HG03135 (cell line): Measurements from ENCODE around the gene BIK.
A peak's percentile ranks its signal among the peaks of the same experiment; 100 is the strongest.
"Not testable (repeated sequence)": the region's sequence is repeated elsewhere in the genome, so short reads cannot be mapped to it uniquely, and the experiment has no call there.

Source experiments
- ATAC-seq: cut with Tn5 transposase; IDR thresholded peaks from one replicate; pipeline ENCODE4 v1.9.1; 2021; ENCODE audit warnings: mild to moderate bottlenecking, moderate library complexity; ENCODE audit not compliant: unreplicated experiment

BIK gene

DNA sequence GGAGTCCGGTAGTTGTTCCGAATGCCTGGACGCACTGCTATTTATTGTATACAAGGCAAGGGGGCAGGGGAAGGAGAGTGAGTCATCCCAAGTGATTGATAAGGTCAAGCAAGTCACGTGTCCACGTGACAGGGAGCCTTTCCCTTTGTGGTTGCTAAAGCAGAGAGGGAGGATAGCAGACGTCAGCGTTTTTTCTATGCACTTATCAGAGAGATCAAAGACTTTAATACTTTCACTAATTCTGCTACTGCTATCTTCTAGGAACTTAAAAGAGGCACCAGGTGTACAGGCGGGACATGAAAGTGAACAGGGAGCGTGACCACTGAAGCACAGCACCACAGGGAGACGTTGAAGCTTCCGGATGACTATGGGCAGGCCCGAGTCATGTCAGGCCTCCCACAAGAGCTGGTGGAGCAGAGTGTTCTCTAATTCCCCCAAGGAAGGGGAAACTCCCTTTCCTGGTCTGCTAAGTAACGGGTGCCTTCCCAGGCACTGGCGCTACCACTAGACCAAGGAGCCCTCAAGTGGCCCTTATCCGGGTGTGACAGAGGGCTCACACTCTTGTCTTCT, 6.4 kb upstream of the BIK start:
- not testable (repeated sequence) for ATAC-seq

DNA sequence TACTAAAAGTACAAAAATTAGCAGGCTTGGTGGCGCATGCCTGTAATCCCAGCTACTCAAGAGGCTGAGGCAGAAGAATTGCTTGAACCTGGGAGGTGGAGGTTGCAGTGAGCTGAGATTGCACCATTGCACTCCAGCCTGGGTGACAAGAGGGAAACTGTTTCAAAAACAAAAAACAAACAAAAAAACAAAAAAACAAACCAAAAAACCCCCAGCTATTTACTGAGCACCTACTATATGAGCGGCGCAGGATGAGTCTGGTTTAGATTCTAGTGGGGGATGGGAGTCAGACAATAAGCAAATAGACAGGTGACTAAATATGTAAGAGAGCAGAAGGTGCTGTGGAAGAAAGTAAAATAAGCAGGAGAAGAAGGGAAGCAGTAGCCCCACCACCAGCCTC, 5.6 kb upstream of the BIK start:
- not testable (repeated sequence) for ATAC-seq

DNA sequence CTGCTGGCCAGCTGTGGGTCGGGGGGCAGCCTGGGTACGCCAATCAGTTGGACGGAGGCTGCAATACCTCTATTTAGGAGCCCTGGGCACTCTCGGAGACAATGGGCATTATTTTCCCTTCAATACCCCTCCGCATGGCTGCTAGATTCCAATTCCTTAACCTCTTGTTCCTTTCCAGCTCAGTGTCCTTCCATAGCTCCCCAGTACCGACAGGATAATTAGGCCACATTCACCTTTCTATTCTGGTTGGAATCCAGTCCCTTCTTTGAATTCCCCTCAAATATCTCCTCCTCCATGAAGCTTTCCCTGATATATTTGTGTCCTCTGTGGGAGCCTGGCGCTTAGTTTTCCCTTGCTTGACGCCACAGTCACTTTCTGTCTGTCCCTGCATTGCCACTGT, 4.2 kb upstream of the BIK start:
- no peak for ATAC-seq

DNA sequence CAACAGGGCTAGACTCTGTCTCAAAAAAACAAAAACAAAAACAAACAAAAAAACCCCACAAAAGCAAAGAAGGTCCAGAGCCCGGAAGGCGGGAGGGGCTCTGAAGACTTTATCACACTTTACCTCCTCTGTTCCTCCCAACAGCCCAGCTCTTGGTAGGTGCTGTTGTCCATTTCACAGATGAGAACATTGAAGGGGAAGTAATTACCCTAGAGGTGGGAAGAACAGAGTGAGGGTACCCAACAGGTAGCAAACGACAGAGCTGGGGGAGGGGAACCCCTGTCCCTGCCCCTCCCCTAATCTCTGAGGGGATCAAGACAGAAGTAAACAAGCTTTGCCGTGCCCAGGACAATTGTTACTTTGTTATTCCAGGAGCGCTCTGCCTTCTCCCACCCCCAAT, 1.0 kb upstream of the BIK start:
- no peak for ATAC-seq

DNA sequence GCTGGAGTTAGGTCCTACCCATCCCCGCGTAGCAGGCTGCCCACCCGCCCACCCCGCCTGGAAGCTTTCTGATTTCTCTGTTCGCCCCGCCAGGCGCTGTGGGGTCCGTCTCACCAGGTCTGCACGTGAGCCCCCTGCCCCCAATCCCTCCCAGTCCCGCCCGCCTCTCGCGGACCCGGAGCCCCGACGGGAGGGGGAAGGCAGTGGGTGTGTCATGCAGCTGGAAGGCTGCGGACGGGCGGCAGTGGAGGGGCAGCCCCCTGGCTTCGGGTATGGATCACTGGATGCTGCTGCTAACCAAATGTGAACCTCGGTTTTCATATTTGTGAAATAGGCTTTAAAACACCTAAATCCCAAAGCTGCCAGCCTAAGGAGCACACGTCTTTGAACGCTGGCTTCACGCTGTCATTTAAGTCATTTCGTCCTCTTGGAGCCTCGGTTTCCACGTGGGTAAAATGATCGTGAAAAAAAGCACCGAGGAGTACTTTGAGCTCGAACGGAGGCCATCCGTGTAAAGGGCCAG, 568 bp upstream of the BIK start:
- no peak for ATAC-seq

DNA sequence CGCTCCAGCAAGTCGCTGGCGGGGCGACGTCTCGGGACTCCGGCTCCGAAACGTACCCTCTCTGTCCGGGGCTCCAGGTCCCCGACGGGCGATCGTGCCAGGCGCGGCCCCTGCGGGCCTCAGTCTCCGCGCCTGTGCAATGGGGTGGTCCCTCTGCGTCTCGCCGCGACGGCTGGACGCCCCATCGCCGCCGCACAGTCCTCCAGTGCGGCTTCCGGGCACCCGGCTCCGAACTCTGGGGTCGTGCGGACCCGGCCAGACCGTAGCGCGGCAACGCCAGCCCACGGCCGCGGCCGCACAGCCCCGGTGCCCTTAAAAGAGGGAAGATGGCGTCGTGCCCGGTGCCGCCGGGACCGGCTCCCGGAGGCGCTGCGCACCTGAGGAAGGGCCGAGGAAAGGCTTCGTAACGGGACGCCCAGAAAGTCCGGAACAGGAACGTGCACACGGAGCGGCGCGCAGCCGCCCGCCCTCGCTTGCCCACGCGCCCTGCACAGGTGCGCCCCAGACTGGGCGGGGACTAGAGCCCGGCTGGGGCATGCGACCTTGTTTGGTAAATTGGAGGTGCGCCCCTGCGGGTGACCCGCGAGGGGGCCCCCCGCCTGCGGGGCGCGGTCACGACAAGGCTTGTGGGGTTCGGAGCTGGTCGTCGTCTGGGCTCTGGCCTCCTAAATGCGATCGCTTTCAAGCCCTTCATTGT, 525 bp downstream of the BIK start:
- ATAC-seq: no peak

DNA sequence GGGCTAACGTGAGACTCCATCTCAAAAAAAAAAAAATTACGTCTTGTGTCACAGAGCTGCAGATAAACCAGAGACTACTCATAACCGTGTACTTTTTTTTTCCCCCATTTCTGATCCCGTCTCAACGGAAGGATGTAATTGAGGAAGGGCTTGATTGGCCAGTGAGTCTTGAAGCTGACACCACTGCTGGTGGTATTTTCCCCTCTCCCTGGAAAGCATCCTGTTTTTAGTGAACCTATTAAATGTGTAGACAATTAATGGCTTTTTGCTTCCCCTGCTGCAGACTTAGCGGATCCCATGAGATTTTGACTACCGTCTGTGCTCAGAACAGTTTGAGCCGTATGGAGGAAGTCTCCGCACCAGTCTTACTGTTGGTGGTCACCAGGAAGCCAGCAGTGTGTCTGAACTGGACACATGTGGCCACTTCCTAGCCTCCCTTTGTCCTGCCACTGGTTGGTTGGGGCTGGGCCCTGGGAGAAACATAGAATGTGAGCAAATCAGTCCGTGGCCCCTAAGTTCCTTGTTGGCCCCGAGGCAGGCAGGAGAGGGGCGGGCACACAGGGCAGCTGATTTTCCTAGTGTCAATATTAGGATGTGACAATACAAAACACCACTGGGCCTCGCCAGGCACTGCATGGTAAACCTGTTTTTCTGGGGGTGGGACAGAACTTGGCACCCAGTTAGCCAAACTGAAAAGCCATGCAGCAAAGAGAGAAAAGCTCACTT, 3.1 kb downstream of the BIK start:
- no peak for ATAC-seq

DNA sequence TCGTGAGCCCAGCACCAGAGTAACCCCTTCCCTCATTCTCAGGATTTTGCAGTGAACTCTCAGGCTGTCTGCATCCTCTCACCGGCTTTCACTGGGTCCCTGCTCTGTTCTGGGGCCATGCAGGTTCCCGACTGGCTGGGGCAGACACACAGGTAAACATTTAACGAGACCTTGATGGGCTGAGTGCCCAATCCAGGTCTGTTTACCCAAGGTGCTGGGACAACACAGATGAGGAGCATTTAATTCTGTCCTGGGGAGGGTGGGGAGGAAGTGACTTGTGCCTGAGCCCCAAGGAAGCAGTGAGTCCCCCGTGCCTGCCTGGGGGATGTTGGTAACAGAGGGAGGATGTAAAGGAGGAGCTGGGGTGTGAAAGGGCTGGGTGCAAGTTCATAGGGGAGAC, 4.4 kb downstream of the BIK start:
- ATAC-seq: no peak

DNA sequence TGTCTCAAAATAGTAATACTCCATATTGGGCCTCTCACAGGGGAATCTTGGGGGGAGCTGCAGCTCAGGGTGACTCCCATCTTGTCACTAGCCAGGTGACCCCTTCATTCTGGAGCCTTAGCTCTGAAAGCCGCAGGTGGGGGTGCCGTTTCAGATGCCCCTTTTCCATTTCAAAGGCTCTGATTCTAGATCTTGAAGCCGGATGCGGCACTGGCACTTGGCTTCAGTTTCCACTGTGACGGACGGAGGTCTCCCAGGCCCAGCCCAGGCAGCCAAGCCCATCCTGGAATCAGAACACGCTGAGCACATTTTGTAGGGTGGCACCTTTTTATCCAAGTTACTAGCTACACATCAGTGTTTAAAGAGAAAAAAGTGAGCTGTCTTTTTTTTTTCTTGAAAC, 6.4 kb downstream of the BIK start:
- no peak for ATAC-seq

DNA sequence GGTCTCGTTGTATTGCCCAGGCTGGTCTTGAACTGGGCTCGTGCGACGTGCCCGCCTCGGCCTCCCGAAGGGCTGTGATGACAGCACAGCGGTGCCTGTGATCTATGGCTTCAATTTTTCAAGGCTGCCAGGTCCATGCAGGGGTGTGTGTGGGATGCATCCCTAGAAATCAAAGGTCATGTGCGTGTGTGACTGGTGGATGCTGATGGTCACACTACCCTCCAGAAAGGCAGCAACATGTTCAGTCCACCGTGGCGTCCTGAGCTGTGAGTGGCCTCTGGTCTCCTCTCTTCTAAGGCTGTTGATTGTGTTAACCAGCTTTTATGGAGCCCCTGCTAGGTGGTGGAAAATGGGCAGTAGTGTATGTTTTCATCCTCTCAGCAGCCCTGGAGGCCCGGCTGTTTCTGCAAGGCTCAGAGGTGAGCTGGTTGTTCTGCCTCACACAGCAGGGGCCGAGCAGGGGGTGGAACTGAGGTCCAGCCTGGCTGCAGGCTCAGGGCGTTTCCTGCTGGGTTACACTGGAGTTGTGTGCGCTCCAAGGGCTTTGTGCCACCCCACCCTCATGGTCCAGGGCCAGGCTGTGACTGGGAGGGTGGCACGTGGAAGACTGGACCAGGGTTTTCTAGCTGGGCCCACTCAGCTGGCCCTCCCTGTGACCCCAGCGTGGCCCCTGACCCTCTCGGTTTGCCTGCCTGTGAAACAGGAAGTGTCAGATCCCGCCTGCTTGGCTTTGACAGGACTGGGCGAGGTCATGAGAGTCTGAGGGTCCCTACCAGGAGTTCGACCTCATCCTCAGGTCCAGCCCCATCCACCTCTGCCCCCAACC, 7.7 kb downstream of the BIK start:
- peak; percentile 10 for ATAC-seq

DNA sequence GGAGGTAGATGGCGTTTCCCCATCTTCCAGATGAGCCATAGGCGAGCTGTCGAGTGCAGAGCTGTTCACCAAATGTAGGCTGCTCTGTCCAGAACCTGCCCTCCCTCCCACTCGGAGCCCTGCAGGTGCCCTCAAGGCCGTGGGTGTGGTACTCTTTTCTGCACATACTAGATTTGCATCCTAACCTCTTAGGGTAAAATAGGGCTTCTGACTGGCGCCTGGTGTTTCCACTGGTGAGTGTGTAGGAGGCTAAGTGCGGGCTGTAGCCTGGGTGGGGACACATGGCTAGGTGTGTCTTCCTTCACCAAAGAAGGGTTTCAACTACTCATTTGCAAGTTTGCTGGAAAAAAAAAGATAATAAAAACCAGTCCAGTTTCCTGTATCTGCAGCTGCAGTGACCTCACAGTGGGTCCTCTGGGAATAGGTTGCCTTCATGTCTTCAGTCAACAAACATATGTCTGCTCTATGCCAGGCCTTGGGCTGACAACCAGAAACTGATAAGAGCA, 8.5 kb downstream of the BIK start:
- peak; percentile 48 for ATAC-seq

DNA sequence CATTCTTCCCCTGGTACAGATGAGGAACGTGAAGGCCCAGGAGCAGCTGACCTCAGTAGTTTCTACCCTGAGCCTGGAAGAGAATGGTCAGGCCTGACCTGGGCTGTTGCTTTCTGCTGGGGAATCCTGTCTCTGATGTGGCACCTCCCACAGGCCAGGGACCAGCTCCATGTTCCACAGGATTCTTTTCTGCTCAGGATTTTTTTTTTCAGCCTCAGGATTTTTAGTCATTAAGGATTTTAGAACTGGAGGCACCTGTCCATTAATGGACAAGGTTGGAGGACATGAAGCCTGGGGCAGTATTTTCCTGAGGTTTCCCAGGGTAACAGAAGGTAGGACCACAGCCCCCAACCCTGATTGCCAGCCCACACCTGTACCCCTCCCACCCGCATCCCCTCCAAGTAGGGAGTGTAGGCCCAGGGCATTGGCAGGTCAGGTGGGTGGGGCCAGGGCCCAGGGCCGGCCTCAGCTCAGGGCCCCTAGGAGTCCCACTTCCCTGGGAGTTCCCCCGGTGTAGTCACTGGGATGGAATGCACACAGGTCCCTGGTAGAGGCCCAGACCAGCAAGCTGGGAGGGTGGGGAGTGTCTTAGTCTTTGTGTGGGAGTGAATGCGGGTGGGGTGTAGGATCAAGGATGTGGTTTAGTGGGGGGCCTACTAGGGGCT, 16.1 kb downstream of the BIK start:
- no peak for ATAC-seq

DNA sequence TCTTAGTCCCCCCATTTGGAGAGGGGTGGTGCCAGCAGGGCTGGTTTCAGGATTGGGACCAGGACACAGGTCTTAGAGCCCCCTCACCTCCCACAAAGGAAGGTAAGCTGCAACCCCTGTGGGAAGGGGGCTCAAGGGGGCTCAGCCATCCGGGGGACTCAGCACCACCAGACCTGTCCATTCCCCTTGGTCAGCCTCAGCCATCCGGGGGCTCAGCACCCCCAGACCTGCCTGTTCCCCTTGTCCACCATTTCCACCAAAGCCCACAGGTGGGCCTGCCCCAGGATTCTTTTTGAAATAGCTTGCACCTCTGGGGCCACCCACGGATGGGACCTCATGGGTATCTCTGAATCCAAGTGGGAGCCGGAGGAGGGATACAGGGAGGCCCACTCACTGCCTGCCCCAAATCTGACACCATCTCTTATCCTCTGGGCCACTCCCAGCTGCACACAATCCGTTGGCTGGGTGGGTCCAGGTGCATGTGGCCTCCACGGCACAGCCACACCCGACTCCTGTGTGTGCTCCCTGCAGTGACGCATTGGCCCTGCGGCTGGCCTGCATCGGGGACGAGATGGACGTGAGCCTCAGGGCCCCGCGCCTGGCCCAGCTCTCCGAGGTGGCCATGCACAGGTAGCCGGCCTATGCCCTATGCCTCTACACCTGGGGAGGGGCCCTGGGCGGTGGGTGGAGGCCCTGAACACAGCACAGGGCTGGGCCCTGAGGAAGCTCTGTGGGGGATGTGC, 16.8 kb downstream of the BIK start:
- ATAC-seq: no peak

DNA sequence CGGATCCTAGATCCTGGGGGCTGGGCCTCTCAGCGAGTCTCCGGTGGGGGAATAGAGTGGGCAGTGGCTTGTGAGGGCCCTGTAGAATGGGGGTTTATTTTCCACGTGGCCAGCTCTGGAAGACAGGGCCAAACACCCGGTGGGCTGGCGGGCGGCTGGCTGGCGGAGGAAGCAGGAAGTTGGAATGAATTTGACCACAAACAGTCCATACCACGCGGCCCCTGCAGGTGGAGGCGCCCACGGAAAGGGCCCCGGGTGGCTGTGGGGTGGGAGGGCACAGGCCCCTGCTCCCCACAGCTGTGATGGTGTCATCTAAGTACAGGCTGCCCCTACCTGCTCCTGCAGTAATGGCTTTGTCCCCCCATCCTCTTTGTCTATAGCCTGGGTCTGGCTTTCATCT, 17.6 kb downstream of the BIK start:
- ATAC-seq: no peak

DNA sequence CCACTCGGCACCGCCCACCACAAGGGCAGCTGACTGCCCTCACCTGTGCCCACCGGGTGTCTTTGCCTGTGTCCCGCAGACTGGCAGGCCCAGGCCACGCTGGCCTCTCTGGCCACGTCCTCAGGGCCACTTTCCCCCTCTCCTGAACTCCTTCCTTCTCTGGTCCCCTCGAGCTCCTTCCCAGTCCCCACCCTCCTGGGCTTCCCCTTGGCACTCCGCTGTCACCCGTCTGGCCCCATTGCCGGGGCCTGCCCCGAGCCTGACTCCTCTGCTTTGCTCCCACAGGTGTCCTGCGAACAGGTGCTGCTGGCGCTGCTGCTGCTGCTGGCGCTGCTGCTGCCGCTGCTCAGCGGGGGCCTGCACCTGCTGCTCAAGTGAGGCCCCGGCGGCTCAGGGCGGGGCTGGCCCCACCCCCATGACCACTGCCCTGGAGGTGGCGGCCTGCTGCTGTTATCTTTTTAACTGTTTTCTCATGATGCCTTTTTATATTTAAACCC, 18.4 kb downstream of the BIK start:
- no peak for ATAC-seq

DNA sequence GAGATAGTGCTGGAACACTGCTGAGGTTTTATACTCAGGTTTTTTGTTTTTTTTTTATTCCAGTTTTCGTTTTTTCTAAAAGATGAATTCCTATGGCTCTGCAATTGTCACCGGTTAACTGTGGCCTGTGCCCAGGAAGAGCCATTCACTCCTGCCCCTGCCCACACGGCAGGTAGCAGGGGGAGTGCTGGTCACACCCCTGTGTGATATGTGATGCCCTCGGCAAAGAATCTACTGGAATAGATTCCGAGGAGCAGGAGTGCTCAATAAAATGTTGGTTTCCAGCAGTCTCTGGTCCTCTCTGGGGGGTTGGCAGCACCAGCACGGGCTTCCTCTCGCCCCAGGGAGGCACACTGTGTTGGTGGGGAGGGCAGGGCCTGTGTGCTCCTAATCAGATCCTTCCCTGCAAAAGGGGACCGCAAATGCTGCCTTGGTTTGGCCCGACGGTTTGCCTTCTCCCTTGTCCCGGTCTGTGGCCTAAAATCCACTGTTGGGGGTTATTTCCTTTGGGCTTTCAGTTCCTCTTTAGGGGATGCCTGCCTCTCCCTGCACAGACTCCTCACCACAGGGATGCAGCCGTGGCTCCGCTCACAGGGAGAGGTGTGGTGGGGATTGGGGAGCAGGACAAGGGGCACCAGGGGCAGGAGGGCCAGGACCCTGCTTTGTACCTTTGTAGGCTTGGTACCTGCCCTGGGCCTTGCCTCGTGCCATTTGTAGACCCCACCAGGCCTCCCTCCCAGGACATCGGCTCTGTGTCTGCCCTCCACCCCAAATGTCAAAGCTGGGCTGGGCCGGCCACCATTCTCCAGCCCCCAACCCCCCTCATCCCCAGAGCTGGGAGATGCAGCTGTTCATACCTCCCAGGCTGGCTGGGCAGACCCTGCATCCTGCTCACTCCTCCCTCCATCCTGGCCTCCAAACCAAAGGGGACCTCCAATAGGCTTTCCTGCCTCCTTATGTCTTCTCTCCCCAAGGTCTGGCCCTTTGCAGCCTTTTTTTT, 19.2 kb downstream of the BIK start:
- ATAC-seq: no peak

DNA sequence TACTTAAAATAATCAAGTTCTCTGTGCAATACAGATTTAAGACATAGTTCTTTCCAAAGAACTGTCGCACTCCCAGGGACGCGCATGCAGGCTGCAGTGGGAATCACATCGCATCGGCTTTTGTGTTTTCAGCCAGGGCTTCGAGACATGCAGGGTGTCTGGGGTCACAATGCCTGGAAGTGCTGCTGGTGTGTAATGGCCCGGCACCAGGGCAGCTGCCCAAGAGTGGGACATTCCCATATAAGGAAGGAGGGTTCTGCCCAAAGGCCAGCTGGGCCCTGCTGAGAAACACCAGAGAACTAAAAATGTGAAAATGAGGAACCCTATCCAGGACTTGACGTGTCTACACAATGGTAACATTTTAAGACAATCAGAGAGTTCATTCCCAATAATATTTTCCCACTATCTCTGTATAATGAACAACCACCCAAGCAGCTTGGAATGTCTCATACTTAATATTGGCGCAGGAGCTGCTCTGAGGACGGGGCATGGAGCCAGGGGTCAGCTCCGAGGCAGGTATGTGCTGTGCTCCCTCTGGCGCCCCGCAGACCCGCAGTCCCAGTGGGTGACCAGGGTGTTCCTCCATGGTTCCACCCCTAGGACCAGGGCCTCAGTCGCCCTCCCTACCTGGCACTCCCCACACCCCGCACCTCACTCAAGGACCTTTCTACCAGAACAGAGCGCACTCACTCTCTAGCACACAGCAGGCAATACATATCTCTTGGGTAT, 21.4 kb downstream of the BIK start:
- no peak for ATAC-seq

DNA sequence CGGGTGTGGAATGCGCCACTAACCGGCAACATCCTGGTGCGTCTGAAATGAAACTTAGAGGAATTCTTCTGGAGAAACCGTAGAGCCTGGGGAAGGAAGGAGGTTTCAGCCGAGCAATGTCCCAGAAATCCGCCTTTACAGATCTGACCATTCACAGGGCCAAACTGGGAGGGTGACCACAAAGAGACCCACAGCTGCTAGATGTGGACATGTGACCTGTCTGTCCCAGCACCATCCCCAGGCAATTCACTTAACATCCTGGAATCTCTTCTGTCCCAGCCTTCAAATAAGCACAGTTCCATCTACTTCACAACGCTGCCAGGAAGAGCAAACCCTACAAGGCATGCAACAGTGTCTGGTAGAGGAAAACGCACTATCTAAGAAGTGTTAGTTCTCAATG, 22.9 kb downstream of the BIK start:
- ATAC-seq: no peak
